Measurements from ENCODE around the gene BCAS3.
"Not testable (repeated sequence)": the region's sequence is repeated elsewhere in the genome, so short reads cannot be mapped to it uniquely, and the experiment has no call there.

The BCAS3 gene

DNA sequence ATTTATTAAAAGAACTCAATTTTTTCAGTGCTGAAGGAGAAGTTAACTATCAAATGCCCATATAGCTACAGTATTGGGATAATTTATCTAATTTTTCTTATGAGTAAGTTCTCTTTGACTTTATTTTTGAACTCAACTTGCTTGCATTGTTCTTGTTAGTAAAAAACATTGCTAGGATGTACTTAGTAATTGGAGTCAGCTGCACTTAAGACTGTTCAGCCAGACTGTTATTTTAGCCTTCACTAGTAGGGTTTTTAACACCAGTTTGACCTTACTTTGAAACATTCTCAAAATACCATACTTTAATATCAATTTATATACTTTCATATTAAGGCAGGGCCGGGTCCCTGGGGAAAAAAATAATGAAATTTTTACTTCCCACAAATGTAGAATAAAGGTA lies 465.4 kb downstream of the BCAS3 start:
- Histone ChIP-seq H3K4me2 (ENCODE audit: low read length) (no peak overlapping the region), H3F3A (ENCODE audit: control insufficient read depth, insufficient read depth) (no peaks in the 10 kb centered on the region), H4K20me1 (ENCODE audit: control insufficient read depth, insufficient read depth, low read depth, low read length) (no peaks in the 10 kb centered on the region), H3K27ac (ENCODE audit: low read depth, low read length) (no peak overlapping the region), H3K9me3 (ENCODE audit: control insufficient read depth, insufficient read depth, low read length) (no peaks in the 10 kb centered on the region), H3K4me3 (ENCODE audit: low read length) (no peak overlapping the region), H3K36me3 (ENCODE audit: control insufficient read depth, low read length) (no peaks in the 10 kb centered on the region), H3K27me3 (ENCODE audit: control insufficient read depth, low read length) (no peaks in the 10 kb centered on the region; the same call in 1 of the 2 replicates), H3K79me2 (ENCODE audit: control insufficient read depth, low read length) (no peaks in the 10 kb centered on the region), H3K4me1 (ENCODE audit: control insufficient read depth, low read length) (peaks cover 33% of the 10 kb centered on the region), H3K9me2 (replicated peaks; ENCODE audit: control insufficient read depth, low read length) (no peaks in the 10 kb centered on the region)
- TF ChIP-seq, protein P1, sequence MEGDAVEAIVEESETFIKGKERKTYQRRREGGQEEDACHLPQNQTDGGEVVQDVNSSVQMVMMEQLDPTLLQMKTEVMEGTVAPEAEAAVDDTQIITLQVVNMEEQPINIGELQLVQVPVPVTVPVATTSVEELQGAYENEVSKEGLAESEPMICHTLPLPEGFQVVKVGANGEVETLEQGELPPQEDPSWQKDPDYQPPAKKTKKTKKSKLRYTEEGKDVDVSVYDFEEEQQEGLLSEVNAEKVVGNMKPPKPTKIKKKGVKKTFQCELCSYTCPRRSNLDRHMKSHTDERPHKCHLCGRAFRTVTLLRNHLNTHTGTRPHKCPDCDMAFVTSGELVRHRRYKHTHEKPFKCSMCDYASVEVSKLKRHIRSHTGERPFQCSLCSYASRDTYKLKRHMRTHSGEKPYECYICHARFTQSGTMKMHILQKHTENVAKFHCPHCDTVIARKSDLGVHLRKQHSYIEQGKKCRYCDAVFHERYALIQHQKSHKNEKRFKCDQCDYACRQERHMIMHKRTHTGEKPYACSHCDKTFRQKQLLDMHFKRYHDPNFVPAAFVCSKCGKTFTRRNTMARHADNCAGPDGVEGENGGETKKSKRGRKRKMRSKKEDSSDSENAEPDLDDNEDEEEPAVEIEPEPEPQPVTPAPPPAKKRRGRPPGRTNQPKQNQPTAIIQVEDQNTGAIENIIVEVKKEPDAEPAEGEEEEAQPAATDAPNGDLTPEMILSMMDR (IDR thresholded peaks at IDR 0.05; ENCODE audit: low read depth, low read length, poor library complexity, severe bottlenecking): no peak
- no peak for TF ChIP-seq EZH2phosphoT487 (IDR thresholded peaks at IDR 0.05; ENCODE audit: borderline replicate concordance, low read length)

DNA sequence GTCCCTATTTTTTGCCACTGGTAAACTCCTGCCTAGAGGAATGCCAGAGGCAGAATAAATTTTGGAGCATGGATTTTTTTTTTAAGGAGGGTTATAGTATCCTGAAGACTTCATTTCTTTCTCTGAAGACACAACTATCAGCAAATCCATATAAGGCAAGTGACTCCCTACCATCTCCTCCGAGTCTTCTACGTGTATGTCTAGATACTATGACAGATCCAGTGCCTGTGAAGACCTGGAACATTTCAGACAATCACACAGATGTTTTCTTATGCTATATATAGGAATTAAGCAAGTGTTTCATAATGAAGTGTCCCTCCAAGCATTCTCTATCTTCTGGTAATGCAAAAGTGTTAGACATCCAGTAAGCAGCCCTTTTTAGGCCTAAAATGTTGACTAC lies 466.5 kb downstream of the BCAS3 start:
- H3K4me2 ChIP-seq (ENCODE audit: low read length): no peak overlapping the region

DNA sequence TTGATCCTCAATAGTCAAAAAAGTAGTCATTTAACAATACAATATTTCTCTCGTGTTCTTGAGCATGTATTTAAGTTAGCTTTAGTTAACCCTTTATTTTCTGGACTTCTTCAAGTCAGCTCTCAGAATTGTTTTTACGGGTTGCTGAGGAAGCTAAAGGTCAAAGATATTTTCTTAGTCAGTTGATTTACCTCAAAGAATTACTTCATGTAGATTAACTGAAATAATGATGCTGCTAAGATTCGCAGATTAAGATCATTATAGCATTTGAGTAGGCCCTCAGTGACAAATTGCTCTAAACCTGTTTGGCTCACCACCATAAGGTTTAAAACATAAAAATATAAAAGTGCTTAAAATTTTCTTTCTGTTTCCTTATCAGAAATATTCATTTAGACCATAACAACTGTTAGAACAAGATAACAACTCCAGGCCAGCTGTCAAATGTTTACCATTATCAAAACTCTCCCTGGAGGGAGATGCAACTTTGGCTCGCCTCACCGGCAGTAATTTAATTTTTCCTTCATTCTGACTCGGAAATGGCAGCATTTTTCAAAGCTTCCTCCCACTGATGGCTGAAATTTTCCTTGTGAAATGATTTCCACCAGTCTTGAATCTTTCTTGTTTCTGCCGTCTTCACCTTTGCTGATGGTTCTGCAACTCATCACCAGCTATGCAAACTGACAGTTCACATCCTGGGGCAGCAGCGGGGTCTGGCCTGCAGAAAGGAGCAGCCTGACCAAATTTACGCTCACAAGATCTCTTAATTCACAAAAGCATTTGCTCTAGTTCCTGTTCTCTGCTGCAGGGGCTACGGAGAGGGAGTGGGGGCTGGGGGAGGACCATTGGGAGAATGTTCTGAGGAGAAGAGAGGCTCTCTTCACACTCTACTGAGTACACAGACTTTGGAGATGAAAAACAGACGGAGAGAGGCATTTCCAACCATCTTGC lies 467.2 kb downstream of the BCAS3 start:
- Histone ChIP-seq H3K79me2 (ENCODE audit: control insufficient read depth, low read length) (no peaks in the 10 kb centered on the region), H3K27ac (ENCODE audit: low read depth, low read length) (0 out of 2 replicates have a peak overlapping the region, but pooled peaks have one; percentile 15), H3F3A (ENCODE audit: control insufficient read depth, insufficient read depth) (no peaks in the 10 kb centered on the region), H3K9me3 (ENCODE audit: control insufficient read depth, insufficient read depth, low read length) (no peaks in the 10 kb centered on the region), H3K4me1 (ENCODE audit: control insufficient read depth, low read length) (peaks cover 16% of the 10 kb centered on the region), H3K27me3 (ENCODE audit: control insufficient read depth, low read length) (no peaks in the 10 kb centered on the region), H3K4me3 (ENCODE audit: low read length) (peak overlapping the region; percentile 5; the same call in 1 of the 2 replicates), H3K36me3 (ENCODE audit: control insufficient read depth, low read length) (no peaks in the 10 kb centered on the region), H3K4me2 (ENCODE audit: low read length) (peak overlapping the region; percentile 32), H4K20me1 (ENCODE audit: control insufficient read depth, insufficient read depth, low read depth, low read length) (no peaks in the 10 kb centered on the region), H3K9me2 (replicated peaks; ENCODE audit: control insufficient read depth, low read length) (no peaks in the 10 kb centered on the region)
- TF ChIP-seq, protein P1 (IDR thresholded peaks at IDR 0.05; ENCODE audit: low read depth, low read length, poor library complexity, severe bottlenecking): no peak
- TF ChIP-seq EZH2phosphoT487 (IDR thresholded peaks at IDR 0.05; ENCODE audit: borderline replicate concordance, low read length): no peak

More for the DNA sequence above, 466.5 kb downstream of the BCAS3 start:
- H4K20me1 ChIP-seq (ENCODE audit: control insufficient read depth, insufficient read depth, low read depth, low read length): no peaks in the 10 kb centered on the region
- H3K36me3 ChIP-seq (ENCODE audit: control insufficient read depth, low read length): no peaks in the 10 kb centered on the region
- TF ChIP-seq, protein P1 (IDR thresholded peaks at IDR 0.05; ENCODE audit: low read depth, low read length, poor library complexity, severe bottlenecking): no peak
- no peak for TF ChIP-seq EZH2phosphoT487 (IDR thresholded peaks at IDR 0.05; ENCODE audit: borderline replicate concordance, low read length)
- H3F3A ChIP-seq (ENCODE audit: control insufficient read depth, insufficient read depth): no peaks in the 10 kb centered on the region
- H3K9me3 ChIP-seq (ENCODE audit: control insufficient read depth, insufficient read depth, low read length): no peaks in the 10 kb centered on the region
- no peak overlapping the region for H3K27ac ChIP-seq (ENCODE audit: low read depth, low read length)
- H3K27me3 ChIP-seq (ENCODE audit: control insufficient read depth, low read length): no peaks in the 10 kb centered on the region; the same call in 1 of the 2 replicates
- H3K9me2 ChIP-seq (replicated peaks; ENCODE audit: control insufficient read depth, low read length): no peaks in the 10 kb centered on the region
- H3K4me3 ChIP-seq (ENCODE audit: low read length): no peak overlapping the region
- H3K79me2 ChIP-seq (ENCODE audit: control insufficient read depth, low read length): no peaks in the 10 kb centered on the region
- peaks cover 23% of the 10 kb centered on the region for H3K4me1 ChIP-seq (ENCODE audit: control insufficient read depth, low read length)

DNA sequence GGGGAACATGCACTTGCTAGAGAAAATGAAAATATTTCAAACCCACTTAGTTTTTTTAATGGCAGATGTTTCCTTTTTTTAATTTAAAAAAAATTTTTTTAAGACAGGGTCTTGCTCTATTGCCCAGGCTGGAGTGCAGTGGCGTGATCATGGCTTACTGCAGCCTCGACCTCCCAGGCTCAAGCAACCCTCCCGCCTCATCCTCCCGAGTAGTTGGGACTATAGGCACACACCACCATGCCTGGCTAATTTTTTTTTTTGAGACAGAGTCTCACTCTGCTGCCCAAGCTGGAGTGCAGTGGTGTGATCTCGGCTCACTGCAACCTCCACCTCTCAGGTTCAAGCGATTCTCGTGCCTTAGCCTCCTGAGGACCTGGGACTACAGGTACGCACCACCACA lies 469.2 kb downstream of the BCAS3 start:
- not testable (repeated sequence) for H3K9me2 ChIP-seq (replicated peaks; ENCODE audit: control insufficient read depth, low read length); H3K27me3 ChIP-seq (ENCODE audit: control insufficient read depth, low read length); H3K4me2 ChIP-seq (ENCODE audit: low read length); H4K20me1 ChIP-seq (ENCODE audit: control insufficient read depth, insufficient read depth, low read depth, low read length); H3K36me3 ChIP-seq (ENCODE audit: control insufficient read depth, low read length); H3K79me2 ChIP-seq (ENCODE audit: control insufficient read depth, low read length); H3K4me3 ChIP-seq (ENCODE audit: low read length); H3K9me3 ChIP-seq (ENCODE audit: control insufficient read depth, insufficient read depth, low read length); H3K27ac ChIP-seq (ENCODE audit: low read depth, low read length); H3F3A ChIP-seq (ENCODE audit: control insufficient read depth, insufficient read depth)
- H3K4me1 ChIP-seq (ENCODE audit: control insufficient read depth, low read length): peaks cover 16% of the 10 kb centered on the region

Data from DOHH2 (cell line).